ENCODE measurements around the gene SEPTIN1.
"Not testable (repeated sequence)": the region's sequence is repeated elsewhere in the genome, so short reads cannot be mapped to it uniquely, and the experiment has no call there.

The SEPTIN1 gene

DNA sequence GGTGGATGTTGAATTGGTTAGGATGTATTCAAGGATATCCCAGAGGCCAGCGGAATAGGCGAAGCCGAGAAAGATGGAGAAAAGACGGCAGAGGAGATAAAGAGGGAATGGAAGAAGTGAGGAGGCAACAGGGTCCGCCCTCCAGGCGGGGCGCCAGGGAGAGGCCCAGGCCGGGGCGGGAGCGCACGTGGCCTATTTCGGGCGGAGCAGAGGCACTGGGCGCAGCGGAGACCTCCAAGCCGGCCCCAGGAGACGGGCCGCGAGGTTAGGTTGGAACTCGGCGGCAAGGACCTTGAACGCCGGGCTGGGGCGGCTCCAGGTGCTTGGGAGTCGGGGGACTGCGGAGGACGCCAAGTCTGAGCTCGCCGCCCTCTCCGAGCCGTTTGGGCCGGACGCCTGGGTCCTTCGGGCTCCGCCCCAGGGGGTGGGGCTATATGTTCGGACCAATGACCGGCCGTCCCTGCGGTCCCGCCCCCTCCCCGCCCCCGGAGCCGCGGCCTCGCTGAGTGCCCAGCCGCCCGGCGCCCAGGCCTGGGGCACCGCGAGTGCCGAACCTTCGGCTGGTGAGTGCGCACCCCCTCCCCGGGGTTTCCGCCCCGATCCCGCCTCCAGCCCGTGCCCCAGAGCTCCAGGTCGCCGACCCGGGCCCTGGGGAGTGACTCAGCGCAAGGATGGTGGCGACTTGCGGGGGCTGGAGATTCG lies 24.9 kb upstream of the SEPTIN1 start, which contains the start of gene ZNF771:
Gene ZNF771 (plus strand): TSS at position 505 of the 702 bp plus-strand sequence. CDS start 448 bp downstream, outside the sequence.
- in situ Hi-C loops (cut with MboI; ENCODE audit: low pct_unique_long_range_greater_than_20kb, low sequenced_read_pairs): loop anchor here (10.0 kb wide), 1 partner anchor 52 kb away; the partner anchor contains the start of gene CD2BP2

GRCh38 chr16:30406795-30407101 lies 24.4 kb upstream of the SEPTIN1 start:
- DNase-seq: no peak
- in situ Hi-C loops (cut with MboI; ENCODE audit: low pct_unique_long_range_greater_than_20kb, low sequenced_read_pairs): loop anchor here (10.0 kb wide), 1 partner anchor 52 kb away; the partner anchor contains the start of gene CD2BP2

More for the DNA sequence above, 24.9 kb upstream of the SEPTIN1 start, which contains the start of gene ZNF771:
- peak; percentile 92 for DNase-seq

- DNase-seq: no peak
- in situ Hi-C loops (cut with MboI; ENCODE audit: low pct_unique_long_range_greater_than_20kb, low sequenced_read_pairs): loop anchor here (10.0 kb wide), 1 partner anchor 47 kb away; the partner anchor contains the start of gene CD2BP2
Measured at GRCh38 chr16:30401768-30402425, 19.5 kb upstream of the SEPTIN1 start.

- in situ Hi-C loops (cut with MboI; ENCODE audit: low pct_unique_long_range_greater_than_20kb, low sequenced_read_pairs): loop anchor here (10.0 kb wide), 1 partner anchor 45 kb away; the partner anchor contains the start of gene CD2BP2
- DNase-seq: no peak
Measured at GRCh38 chr16:30399435-30400186, 17.2 kb upstream of the SEPTIN1 start.

- in situ Hi-C loops (cut with MboI; ENCODE audit: low pct_unique_long_range_greater_than_20kb, low sequenced_read_pairs): no loop called here
- no peak for DNase-seq
Measured at GRCh38 chr16:30398661-30399434, 16.5 kb upstream of the SEPTIN1 start.

GRCh38 chr16:30397776-30398660 lies 15.7 kb upstream of the SEPTIN1 start:
- DNase-seq: no peak
- in situ Hi-C loops (cut with MboI; ENCODE audit: low pct_unique_long_range_greater_than_20kb, low sequenced_read_pairs): no loop called here

- peak; percentile 45 for DNase-seq
- in situ Hi-C loops (cut with MboI; ENCODE audit: low pct_unique_long_range_greater_than_20kb, low sequenced_read_pairs): no loop called here
Measured at GRCh38 chr16:30397056-30397455, 14.7 kb upstream of the SEPTIN1 start.

DNA sequence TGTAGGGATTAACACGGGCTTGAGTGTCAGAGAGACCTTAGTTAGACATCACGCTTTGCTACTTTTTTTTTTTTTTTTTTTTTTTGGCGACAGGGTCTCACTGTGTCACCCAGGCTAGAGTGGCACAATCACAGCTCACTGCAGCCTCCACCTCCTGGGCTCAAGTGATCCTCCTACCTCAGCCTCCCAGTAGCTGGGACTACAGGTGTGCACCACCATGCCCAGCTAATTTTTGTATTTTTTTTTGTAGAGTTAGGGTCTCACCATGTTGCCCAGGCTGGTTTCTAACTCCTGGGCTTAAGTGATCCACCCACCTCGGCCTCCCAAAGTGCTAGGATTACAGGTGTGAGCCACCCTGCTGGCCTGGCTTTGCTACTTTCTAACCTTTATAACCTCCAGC lies 14.3 kb upstream of the SEPTIN1 start:
- DNase-seq; in situ Hi-C loops (cut with MboI; ENCODE audit: low pct_unique_long_range_greater_than_20kb, low sequenced_read_pairs): not testable (repeated sequence)

GRCh38 chr16:30395992-30396585 lies 13.7 kb upstream of the SEPTIN1 start:
- peak; percentile 59 for DNase-seq
- in situ Hi-C loops (cut with MboI; ENCODE audit: low pct_unique_long_range_greater_than_20kb, low sequenced_read_pairs): no loop called here

DNA sequence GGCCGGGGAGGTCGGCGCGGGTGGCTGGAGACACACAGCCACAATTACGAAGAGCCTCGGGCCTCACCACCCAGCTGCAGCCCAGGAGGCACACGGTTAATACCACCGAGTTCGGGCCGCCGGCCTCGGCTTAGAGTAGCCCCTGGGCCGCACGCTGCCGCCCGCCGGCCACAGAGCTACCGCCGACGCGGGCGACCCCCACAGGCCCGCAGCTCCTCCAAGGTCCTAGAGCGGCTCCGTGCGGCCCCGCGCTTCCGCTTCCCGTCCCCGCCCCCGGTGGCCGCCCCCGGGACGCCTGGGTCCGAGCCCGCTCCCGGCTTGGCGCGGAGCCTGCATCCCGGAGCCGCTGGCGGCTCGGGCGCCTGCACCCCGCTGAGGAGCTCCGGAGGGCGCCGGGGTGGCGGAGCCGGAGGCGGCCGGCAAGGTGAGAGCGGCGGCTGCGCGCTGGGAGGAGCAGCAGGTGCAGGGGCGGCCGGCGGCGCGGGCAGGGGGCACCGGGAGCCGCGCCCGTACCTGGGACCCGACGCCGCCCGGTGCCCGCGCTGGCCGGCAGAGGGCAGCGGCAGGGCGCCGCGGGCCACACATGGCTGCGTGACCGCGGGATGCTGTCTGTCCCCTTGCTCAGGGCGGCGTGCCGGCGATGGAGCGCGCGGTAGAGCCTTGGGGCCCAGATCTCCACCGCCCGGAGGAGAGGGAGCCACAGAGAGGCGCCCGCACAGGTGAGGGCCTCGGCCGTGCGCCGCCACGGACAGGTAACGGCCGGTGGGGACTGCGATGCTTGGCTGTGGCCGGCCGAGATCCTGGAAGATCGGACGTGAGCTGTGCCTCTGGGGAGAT lies 13.0 kb upstream of the SEPTIN1 start, which contains the start of gene ZNF48:
Gene ZNF48 (plus strand): TSS at position 266 of the 837 bp plus-strand sequence. CDS start 375 bp downstream, at position 641.
- in situ Hi-C loops (cut with MboI; ENCODE audit: low pct_unique_long_range_greater_than_20kb, low sequenced_read_pairs): no loop called here
- peak; percentile 88 for DNase-seq

GRCh38 chr16:30394592-30395154 lies 12.3 kb upstream of the SEPTIN1 start:
- no peak for DNase-seq
- in situ Hi-C loops (cut with MboI; ENCODE audit: low pct_unique_long_range_greater_than_20kb, low sequenced_read_pairs): no loop called here

- no peak for DNase-seq
- in situ Hi-C loops (cut with MboI; ENCODE audit: low pct_unique_long_range_greater_than_20kb, low sequenced_read_pairs): no loop called here
Measured at GRCh38 chr16:30383521-30383920, 1.2 kb upstream of the SEPTIN1 start.

GRCh38 chr16:30381291-30382041 lies 895 bp downstream of the SEPTIN1 start:
- no peak for DNase-seq
- in situ Hi-C loops (cut with MboI; ENCODE audit: low pct_unique_long_range_greater_than_20kb, low sequenced_read_pairs): no loop called here

GRCh38 chr16:30380803-30381208 lies 1.6 kb downstream of the SEPTIN1 start:
- DNase-seq: no peak
- in situ Hi-C loops (cut with MboI; ENCODE audit: low pct_unique_long_range_greater_than_20kb, low sequenced_read_pairs): no loop called here

DNA sequence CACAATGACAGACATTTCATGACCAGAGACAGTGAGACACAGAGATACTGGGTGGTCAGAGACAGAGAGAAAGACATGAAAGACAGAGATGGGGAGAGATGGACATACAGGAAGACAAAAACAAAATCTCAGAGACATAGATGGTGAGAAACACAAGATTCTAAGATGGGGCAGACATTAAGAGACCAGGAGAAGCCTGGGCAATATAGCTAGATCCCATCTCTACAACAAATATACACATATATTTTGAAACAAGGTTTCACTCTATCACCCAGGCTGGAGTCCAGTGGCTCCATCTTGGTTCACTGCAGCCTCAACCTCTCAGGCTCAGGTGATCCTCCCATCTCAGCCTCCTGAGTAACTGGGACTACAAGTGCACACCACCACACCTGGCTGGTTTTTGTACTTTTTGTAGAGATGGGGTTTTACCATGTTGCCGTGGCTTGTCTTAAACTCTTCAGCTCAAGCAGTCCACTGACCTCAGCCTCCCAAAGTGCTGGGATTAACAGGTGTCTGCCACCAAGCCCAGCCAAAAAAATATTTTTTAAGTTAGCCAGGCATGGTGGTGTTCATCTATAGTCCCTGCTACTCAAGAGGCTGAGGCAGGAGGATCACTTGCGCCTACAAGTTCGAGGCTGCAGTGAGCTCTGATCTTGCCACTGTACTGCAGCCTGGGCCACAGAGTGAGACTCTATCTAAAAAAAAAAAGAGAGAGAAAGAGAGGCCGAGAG lies 2.1 kb downstream of the SEPTIN1 start:
- in situ Hi-C loops (cut with MboI; ENCODE audit: low pct_unique_long_range_greater_than_20kb, low sequenced_read_pairs): no loop called here
- DNase-seq: no peak
